G401.6 (cell line): ENCODE measurements around the gene CD300LB.
"Not testable (repeated sequence)": the region's sequence is repeated elsewhere in the genome, so short reads cannot be mapped to it uniquely, and the experiment has no call there.

Experiments used
- FAIRE-seq: peaks from 2 replicates; lab custom pipeline; 2012; peaks lifted over from hg19 to GRCh38; lab: Jason Lieb, UNC

The CD300LB gene

DNA sequence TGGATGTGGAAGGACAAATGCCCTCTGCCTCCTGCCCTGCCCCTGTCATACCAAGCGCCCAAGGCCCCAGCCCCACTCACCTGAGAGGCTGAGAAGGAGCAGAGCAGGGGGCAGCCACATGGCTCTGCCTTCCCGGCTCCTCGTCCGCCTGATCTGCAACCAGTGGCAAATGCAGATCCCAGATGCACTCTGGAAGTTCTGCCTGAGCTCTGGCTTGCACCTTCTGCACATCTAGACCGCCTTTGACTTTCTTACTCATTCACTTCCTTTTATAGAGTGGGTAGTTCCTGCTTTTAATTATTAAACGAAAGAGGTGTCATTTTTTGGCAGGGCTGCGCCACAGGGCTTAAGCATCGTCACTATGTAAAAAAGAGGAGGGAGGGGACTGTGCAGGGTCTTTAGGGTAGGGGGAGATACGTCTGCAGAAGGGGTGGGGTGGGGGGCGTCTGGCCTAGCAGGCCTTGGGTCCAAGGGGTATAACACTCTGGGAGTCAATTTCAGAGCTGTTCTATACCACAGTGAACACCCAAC lies at the start of gene CD300LB:
Gene CD300LB (minus strand): TSS at position 245 of the 531 bp plus-strand sequence. CDS start 125 bp downstream, at position 120.
- no peak for FAIRE-seq

DNA sequence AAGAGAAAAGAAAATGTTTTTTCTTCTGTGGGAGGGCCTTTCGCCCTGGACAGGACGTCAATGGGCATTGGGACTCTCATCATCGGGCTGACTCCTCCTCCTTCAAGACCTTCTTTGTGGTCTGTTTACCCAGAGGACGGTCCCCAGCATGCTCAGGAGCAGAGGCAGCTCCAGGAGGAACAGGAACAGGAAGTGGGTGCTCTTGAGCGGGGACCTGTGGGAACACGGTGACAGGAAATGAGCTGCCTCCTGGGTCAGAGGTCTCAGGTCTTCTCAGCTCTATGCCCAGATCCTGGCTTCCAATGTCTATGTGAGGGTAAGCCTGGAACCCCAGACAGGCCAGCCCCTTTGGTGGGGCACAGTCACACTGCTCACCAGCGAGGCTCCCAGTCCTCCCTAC lies 48.6 kb upstream of the CD300LB start:
- FAIRE-seq = no peak

DNA sequence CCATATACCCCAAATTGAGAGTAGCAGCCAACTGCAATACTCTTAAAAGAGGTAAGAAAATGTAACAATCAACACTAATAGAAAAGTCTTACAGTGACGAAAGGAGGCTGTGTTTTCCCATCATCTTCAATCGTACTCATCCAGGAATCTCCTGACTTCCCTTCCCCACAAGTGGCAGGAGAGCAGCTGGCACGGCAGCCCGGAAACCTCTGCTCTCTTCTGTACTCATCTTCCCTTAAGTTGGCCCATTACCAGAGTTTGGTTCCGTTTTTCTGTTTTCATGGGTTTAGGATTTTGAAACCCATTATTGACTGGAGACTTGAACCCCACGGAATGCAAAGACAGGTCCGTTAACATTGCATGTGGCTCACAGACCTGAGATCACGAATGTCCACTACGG lies 47.7 kb upstream of the CD300LB start:
- no peak for FAIRE-seq

DNA sequence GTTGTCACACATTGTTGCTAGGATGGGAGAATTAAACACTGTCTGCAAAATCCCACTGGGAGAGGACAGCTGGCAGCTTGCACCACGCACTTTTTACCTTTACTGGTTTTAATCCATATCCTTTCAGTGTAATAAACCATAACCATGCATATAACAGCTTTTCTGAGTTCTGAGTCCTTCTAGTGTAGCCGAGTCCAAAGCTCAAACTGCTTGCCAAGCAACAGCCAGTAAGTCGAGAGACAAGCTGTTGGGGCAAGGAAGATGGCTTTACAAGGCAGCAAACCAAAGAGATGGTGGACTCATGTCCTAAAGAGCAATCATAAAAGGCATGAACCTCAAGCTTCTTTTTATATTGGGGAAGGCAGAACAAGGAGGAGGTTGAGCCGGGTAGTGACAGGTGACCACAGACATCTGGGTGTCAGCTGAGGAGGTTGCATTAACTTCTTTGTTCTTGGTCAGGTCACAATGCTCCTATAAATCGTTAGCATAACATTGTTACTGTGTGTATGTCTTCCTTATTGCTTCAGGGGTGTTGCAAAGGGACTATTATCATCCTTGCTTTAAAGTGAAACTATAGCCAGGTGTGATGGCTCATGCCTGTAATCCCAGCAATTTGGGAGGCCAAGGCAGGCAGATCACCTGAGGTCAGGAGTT lies 43.3 kb upstream of the CD300LB start:
- FAIRE-seq = no peak

DNA sequence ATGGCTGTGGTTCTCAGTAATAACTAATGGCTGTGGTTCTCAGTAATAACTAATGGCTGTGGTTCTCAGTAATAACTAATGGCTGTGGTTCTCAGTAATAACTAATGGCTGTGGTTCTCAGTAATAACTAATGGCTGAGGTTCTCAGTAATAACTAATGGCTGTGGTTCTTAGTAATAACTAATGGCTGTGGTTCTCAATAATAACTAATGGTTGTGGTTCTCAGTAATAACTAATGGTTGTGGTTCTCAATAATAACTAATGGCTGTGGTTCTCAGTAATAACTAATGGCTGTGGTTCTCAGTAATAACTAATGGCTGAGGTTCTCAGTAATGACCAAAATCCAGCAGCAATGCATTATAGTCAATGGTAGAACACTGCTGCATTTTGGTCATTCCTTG lies 42.4 kb upstream of the CD300LB start:
- not testable (repeated sequence) for FAIRE-seq

DNA sequence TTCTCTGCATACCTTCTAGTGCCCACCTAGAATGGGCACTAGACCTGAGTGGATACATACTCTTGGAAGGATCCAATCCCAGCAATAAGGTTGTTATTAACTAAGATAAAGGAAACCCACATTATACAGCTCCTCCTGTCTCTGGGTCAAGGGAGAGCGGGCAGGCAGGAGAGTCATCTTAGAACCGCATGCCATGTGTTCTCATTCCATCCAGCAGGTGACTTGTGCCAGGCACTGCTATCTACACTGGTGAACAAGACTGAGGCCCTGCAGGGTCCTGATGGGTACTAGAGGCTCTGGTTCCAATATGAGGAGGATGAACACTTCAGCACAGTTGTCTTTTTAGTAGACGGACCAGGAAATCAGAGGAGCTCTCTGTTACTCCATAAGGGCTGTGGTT lies 41.9 kb upstream of the CD300LB start:
- FAIRE-seq = no peak

DNA sequence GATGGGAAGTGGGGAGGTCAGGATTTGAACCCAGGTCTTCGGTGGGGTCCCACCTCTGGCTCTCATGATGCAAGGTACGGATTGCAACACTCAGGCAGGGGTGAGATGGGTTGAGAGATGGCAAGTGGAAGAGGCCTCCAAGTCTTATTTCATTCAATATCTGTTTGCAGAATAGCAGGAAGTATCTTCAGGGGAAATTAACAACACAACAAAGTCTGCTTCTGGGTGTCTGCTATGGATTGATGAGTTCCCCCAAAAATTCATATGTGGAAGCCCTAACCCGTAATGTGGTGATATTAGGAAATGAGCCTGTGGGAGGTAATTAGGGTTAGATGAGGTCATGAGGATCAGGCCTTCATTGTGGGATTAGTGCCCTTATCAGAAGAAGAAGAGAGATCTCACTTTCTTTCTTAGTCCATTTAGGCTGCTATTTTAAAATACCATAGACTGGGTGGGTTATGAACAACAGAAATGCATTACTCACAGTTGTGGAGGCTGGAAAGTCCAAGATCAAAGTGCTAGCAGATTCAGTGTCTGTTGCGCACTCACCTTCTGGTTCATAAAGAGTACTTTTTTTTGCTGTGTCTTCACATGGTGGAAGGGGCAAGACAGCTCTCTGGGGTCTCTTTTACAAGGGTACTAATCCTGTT lies 40.5 kb upstream of the CD300LB start:
- FAIRE-seq = no peak

DNA sequence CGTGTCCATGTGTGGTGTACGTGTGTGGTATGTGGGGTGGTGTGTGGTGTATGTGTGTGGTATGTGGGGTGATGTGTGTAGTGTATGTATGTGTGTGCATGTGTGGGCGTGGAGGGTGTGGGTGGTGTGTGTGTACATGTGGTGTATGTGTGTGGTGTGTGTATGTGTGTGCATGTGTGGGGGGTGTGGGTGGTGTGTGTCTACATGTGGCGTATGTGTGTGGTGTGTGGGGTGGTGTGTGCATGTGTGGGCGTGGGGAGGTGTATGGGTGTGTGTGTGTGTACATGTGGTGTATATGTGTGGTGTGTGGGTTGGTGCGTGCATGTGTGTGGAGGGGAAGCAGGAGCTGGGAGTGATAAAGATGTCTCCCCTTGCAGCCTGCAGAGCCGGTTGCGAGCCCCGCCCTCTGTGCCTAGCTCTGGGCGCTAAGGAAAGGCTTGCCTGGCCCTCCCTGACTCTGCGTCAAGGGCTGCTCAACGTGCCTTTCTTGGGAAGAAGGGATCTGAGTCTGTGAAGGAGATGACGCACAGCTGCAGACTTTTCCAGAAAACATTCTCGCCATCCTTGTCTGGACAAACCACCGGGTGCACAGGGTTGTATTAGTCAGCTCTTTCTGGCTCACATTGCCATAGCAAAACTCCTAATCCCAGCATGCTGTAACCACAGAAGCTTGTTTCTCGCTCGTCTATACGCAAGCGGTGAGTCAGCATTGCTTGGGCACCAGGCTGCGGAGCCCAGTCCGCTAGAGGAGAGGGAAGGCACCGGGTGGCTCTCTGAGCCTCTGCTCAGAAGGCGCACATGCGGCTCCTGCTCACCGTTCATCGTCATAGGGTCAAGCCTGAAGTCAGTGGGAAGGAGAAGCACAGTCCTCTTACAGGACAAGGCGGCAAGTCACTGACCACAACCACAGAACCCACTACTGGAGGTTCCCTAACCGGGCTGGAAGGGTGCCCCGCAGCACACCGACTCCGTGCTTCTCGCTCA lies 38.0 kb upstream of the CD300LB start:
- no peak for FAIRE-seq

DNA sequence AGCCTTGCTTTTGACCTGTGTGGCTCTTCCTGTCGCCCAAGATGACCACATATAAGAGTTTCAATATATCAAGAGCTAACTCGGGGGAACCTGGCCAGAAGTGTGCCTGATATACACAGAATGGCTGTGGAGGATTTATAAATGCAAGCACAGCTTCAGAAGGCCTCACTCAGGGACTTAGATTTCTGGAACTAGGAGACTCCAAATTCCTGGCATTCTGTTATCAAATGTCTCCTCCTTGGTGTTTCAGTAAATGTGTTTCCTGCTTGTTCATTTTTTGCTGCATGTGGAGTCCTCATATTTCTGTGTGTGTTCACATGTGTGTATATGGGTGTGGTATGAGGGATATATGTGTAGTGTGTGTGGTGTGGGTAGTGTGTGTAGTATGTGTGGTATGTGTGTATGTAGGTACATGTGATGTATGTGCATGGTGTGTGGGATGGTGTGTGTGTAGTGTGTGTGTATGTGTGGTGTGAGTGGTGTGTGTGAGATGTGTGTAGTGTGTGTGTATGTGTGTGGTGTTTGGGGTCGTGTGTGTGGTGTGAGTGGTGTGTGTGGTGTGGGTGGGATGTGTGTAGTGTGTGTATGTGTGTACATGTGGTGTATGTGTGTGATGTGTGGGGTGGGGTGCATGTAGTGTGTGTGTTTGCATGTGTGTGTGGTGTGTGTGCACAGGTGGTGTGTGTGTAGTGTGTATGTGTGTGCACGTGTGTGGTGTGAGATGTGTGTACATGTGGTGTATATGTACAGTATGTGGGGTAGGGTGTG lies 37.0 kb upstream of the CD300LB start:
- no peak for FAIRE-seq

DNA sequence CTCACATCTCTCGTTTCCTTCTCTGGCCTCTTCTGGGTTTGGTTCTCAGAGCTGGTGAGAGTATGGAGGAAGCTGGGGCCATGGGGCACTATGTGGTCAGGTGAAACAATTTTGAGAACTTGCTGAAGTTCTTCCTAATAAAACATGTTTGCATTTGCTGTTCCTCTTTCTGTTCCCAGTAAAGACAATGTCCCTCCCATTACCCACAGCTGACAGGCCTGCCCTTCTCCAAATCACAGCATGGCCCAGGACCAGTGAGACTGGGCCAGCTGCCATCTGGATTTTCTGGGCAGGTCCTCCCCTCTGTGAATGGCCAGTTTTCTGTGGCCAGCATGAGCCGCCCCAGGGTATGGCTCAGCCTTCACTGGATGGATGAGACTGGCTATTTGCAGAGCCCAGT lies 36.1 kb upstream of the CD300LB start, which contains the start of gene CD300H:
Gene CD300H (minus strand): TSS at position 113 of the 400 bp plus-strand sequence.
- no peak for FAIRE-seq

DNA sequence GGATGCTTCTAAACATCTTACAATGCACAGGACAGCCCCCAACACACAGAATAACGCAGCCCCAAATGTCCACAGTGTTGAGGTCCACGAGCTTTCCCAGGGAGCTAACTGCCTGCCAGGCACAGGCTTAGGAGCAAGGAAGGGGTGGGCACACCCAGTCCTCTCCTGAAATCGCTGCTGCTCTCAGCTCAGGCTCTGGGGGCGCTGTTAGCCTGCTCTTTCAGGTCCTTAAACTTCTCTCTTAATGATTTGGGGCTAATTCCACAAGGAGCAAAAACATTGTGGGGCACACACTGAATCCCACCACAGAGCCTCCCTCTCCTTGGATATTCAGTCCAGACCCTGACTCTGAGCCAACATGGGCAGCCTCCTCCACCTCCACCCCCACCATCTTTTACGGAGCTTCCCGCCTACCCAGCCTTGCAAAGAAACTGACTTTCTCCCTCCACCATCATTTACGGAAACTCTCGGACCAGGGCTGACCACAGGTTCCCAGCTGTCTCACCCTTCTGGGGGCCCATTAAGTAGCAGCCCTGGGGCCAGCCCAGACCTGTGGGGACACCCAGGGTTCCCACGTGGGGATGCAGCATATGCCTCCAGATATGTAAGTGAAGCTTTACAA lies 35.0 kb upstream of the CD300LB start:
- FAIRE-seq = no peak

DNA sequence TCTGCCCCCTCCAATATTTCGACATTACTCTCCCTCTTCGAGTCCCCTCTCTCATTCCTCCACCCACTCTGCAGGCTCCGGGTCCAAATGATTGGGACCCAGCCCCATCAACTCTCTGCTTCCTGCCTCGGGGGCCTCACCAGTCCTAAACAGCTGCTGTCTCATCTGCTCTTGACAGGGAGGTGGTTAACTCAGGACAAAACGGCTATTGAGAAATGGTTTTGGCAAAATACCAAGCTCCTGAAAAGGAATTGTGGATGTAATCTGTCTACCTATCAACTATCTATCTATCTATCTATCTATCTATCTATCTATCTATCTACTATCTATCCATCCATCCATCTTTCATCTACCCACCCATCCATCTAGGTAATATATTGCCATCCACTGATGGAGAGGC lies 33.9 kb upstream of the CD300LB start:
- FAIRE-seq = no peak

DNA sequence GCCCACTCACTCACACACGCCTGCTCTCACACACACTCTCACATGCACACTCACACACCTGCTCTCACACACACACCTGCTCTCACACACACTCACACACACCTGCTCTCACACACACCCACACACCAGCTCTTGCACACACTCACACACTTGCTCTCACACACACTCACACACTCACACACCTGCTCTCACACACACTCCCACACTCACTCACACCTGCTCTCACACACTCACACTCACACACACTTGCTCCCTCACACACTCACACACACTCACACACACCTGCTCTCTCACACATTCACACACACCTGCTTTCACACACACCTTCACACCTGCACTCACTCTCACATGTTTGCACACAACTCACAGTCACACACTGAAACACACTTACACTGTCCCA lies 32.1 kb upstream of the CD300LB start:
- FAIRE-seq = no peak

DNA sequence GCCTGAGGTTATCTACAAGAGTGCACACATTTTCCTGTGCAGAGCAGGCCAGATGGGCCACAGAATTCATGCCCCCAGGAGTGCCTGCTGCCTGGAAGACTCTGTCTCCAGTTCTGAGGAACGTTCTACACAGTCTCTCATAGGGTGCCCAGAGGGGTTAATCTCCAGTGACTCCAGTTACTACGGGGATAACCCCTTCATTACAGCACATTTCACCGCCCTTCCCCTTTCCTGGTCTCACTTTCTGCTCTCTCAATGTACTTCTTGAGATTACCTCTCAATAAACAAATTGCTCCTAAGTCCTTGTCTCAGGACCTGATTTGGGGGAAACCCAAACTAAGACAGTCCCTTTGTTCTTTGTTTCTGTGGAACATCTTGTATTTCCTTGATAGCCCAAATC lies 30.3 kb upstream of the CD300LB start:
- FAIRE-seq = no peak

DNA sequence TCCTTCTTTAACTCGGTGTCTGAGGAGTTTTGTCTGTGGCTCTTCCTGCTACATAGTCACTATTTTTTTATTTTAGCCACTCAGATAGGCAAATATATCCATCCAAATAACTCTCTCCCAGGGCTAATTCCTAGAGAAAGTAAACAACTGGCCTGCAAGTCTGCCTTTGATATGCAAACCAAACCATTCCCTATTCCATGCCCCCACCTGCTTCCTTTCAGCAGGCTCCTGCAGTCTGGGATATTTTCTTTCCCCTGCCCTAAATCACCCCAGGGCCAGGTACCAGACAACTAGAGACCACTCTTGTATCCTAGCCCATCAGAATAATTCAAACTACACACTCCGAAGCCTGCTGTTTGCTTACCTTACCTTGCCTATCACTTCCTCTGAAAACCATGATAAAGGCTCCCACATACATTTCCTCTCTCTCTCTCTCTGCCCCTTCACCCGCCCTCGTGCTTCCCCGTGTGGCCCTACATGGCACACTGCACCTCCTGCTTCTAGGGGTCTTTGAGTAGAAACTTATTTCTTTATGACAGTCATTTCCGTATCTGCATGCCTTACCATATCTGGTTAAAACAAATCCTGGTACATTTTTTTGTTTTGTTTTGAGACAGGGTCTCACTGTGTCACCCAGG lies 27.7 kb upstream of the CD300LB start:
- FAIRE-seq = no peak

DNA sequence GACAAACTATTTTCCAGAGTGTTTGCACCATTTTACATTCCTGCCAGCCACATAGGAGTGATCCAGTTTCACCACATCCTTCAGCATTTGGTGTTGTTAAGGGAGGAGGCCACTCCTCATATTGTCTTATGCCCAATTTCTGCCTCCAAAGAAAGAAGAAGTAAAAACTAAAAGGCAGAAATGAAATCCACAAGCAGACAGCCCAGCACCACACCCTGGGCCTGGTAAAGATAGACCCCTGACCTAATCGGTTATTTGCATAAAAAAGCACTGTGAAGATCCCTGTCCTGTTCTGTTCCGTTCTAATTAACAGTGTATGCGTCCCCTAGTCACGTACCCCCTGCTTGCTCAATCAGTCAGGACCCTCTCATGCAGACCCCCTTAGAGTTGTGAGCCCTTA lies 27.1 kb upstream of the CD300LB start:
- FAIRE-seq = not testable (repeated sequence)

DNA sequence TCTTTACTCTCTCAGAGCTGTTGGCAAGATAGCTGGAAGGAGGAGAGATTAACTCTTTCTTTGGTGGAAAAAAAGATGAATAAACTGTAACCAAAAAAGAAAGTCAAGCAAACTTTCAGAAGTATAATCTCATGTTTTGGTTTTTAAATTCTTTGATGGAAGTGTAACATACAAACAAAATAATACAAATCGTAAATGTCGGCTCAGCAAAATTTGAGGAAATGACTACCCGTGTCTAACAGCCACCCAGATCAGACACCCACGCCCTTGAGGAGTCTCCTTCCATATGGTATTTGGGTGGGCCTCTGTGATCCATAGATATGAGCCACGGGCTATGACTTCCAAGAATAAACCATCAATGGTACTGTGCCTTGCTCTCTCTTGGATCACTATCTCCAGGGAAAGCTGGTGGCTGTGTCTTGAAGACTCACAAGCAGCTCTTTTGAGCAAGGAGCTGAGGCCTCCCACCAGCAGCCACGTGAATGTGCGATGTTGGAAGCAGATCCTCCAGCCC lies 24.2 kb upstream of the CD300LB start:
- no peak for FAIRE-seq

DNA sequence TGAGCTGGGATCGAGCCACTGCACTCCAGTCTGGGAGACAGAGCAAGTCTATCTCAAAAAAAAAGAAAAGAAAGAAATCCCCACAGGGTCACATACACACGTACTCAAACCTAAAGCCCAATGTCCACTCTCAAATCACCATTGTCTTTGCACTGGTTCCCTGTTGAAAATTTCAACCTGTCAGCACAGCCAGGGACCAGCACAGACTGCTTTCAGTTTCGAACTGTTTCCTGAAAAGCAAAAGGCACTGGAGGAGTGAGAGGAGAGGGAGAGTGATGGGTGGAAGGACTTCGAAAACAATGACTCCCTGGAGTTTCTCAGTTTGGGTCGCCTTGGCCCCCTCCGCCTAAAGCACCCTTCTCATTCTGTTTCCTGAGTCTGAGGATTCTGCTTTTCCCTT lies 23.6 kb upstream of the CD300LB start:
- no peak for FAIRE-seq

DNA sequence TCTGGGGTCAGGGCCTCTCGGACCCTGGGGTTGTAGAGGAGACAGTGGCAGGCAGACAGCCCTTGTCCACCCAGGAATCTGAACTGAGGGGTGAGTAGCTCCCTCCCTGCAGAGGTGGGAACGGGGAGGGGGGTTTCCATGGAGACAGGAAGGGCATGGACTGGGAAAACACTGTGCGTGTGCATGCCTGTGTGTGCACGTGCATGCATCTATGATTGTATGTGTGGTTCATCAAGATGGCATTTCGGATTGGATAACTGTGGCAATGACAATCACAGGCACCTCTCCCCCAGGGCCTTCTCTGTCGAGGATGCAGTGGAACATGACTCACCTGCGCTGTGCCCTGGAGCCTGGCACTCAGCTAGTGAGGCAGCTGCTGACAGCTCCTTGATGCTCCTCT lies 20.8 kb upstream of the CD300LB start:
- no peak for FAIRE-seq

DNA sequence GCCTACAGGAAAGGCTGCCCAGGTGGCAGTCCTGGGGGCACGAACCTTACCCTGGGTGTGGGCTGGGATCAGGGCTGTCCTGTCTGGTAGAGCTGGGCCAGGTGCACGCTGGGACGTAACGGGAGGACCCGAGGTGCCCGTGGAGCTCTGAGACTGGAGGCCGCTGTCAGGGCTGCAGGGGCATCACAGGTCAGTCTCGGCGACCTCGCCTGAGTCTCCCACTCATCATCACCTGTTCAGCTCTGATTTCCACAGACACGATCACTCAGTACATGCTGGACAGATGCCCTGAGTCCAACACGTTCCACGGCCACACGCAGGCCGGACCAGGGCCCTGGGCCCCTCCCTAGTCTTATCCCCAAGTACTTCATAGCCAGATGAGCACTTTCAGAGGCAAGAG lies 19.3 kb upstream of the CD300LB start:
- FAIRE-seq = no peak

DNA sequence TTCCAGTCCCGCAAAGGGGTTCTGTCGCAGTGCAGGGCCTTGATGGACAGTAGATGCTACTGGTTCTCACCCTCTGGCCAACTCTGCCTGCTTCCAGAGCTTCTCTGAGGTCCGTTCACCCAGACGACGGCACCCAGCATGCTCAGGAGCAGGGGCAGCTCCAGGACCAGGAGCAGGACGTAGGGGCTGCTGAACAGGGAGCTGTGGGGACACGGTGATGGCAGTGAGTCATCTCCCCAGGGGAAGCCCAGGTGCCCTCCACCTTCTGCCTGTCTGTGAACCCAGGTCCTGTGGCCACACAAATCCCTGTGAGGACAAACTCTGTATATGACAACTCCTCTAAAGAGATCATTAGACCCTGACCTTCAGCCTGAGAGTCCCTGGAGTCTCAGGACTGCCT lies 18.1 kb upstream of the CD300LB start:
- no peak for FAIRE-seq
